DLD1 (cell line): ENCODE measurements around the gene BRIX1.
"Not testable (repeated sequence)": the region's sequence is repeated elsewhere in the genome, so short reads cannot be mapped to it uniquely, and the experiment has no call there.

Source experiments
- in situ Hi-C: cut with HindIII; loops from 2 replicates; pipeline ENCODE4 v1.10.0; 2017; ENCODE audit warnings: low sequenced_read_pairs

BRIX1 gene

GRCh38 chr5:34914671-34915138, 806 bp upstream of the BRIX1 start:
- in situ Hi-C loops, result no loop called here

GRCh38 chr5:34915856-34916192, 313 bp downstream of the BRIX1 start:
- in situ Hi-C loops, result no loop called here

- in situ Hi-C loops, result no loop called here
Measured at GRCh38 chr5:34916518-34916917, 1.0 kb downstream of the BRIX1 start.

- in situ Hi-C loops, result no loop called here
Measured at GRCh38 chr5:34918025-34918424, 2.5 kb downstream of the BRIX1 start.

- in situ Hi-C loops, result no loop called here
Measured at GRCh38 chr5:34919077-34919476, 3.6 kb downstream of the BRIX1 start.

- in situ Hi-C loops, result not testable (repeated sequence)
Measured at GRCh38 chr5:34923256-34923655, 7.7 kb downstream of the BRIX1 start.

GRCh38 chr5:34923694-34924461, 8.4 kb downstream of the BRIX1 start:
- in situ Hi-C loops, result no loop called here

GRCh38 chr5:34924462-34924765, 8.9 kb downstream of the BRIX1 start:
- in situ Hi-C loops, result no loop called here

- in situ Hi-C loops, result no loop called here
Measured at GRCh38 chr5:34926318-34926888, 10.9 kb downstream of the BRIX1 start.

- in situ Hi-C loops, result no loop called here
Measured at GRCh38 chr5:34927785-34928184, 12.3 kb downstream of the BRIX1 start.

GRCh38 chr5:34928267-34928666, 12.8 kb downstream of the BRIX1 start:
- in situ Hi-C loops, result no loop called here

- in situ Hi-C loops, result no loop called here
Measured at GRCh38 chr5:34929134-34929719, 13.7 kb downstream of the BRIX1 start, which contains the start of gene DNAJC21. TSS of gene DNAJC21 (plus strand) at chr5:34929559. CDS start at chr5:34929820, 261 bp downstream.

- in situ Hi-C loops, result no loop called here
Measured at GRCh38 chr5:34929720-34930461, 14.4 kb downstream of the BRIX1 start.

- in situ Hi-C loops, result no loop called here
Measured at GRCh38 chr5:34930462-34930844, 14.9 kb downstream of the BRIX1 start.

- in situ Hi-C loops, result no loop called here
Measured at GRCh38 chr5:34930870-34931269, 15.4 kb downstream of the BRIX1 start.

GRCh38 chr5:34932947-34933346, 17.4 kb downstream of the BRIX1 start:
- in situ Hi-C loops, result no loop called here

GRCh38 chr5:34941936-34942335, 26.4 kb downstream of the BRIX1 start:
- in situ Hi-C loops, result no loop called here

- in situ Hi-C loops, result no loop called here
Measured at GRCh38 chr5:34944044-34944443, 28.5 kb downstream of the BRIX1 start.

GRCh38 chr5:34944460-34945047, 29.0 kb downstream of the BRIX1 start:
- in situ Hi-C loops, result no loop called here

- in situ Hi-C loops, result no loop called here
Measured at GRCh38 chr5:34957321-34957720, 41.8 kb downstream of the BRIX1 start.
